ENCODE measurements around the gene POLR2J3.
"Not testable (repeated sequence)": the region's sequence is repeated elsewhere in the genome, so short reads cannot be mapped to it uniquely, and the experiment has no call there.

GRCh38 chr7:102542083-102542482 lies 30.3 kb downstream of the POLR2J3 start:
- TF ChIP-seq POLR2A (IDR thresholded peaks at IDR 0.05; ENCODE audit: control extremely low read depth in 1 of 2, low read depth in 2 of 2, low read length in 2 of 2); TAF1 (IDR thresholded peaks at IDR 0.05; ENCODE audit: low read depth, low read length); MAFK (IDR thresholded peaks at IDR 0.05; ENCODE audit: low read depth, low read length); SP1 (IDR thresholded peaks at IDR 0.05; ENCODE audit: low read depth, low read length); TBP (IDR thresholded peaks at IDR 0.05; ENCODE audit: low read depth, low read length); CTCF (IDR thresholded peaks at IDR 0.05; ENCODE audit: control extremely low read depth in 1 of 3, insufficient read depth in 1 of 3, low read depth in 1 of 3, low read length in 3 of 3); RXRA (IDR thresholded peaks at IDR 0.05; ENCODE audit: insufficient read depth, low read depth, low read length); POLR2AphosphoS5 (IDR thresholded peaks at IDR 0.05; ENCODE audit: low read depth, low read length); SRF (IDR thresholded peaks at IDR 0.05; ENCODE audit: low read depth, low read length): not testable (repeated sequence)
